DMS114 treated with DMSO at 0.1 percent for 48 hours (cell line): ENCODE data around the gene SIVA1.
A peak's percentile ranks its signal among the peaks of the same experiment; 100 is the strongest.
"Not testable (repeated sequence)": the region's sequence is repeated elsewhere in the genome, so short reads cannot be mapped to it uniquely, and the experiment has no call there.

Experiments
- DNase-seq: peaks from one replicate; lab custom pipeline; 2025; ENCODE audit not compliant: unreplicated experiment; lab: John Stamatoyannopoulos, UW

The SIVA1 gene

GRCh38 chr14:104719343-104719742, 33.6 kb upstream of the SIVA1 start:
- no peak for DNase-seq

DNA sequence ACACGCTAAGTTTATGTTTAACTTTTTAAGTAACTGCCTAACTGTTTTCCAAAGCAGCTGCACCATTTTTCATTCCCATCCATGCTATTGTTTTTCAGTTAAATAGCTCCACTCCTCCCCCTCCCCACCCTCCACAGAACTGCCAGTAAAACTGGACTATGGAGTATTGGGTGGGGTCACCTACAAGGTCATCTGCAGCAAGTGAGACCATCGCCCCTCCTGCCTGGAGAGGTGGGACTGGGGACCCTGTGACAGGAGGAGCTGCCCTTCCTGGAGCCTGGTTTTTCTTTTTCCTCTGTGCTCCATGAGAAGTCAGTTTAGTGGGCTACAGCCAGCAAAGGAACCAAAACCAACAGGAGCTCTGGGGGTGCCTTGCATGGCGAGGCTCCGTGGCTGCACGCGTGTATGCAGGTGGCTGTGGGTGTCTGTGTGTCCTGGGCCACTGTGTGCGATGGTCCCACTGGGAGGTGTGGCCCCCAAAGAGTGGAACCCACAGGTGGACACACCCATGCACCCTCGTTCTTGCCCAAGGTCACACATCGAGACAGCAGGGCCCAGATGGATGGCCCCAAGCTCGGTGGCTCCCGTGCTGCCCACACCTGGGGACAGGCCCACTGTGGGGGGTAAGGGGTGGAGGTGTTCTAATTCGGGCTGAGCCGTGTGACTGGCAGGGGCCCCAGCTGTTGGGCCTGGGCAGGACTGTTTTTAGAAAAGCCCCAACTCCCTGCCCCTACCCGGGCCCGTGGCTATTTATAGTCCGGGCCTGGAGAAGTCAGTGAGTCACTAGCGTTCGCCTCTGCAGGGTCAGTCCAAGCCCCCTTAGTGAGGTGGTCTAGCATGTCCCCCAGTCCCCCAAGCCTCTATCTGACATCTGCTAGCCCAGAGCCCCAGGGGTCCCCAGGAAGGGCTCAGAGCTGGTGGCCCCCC, 31.2 kb upstream of the SIVA1 start:
- DNase-seq = no peak

DNA sequence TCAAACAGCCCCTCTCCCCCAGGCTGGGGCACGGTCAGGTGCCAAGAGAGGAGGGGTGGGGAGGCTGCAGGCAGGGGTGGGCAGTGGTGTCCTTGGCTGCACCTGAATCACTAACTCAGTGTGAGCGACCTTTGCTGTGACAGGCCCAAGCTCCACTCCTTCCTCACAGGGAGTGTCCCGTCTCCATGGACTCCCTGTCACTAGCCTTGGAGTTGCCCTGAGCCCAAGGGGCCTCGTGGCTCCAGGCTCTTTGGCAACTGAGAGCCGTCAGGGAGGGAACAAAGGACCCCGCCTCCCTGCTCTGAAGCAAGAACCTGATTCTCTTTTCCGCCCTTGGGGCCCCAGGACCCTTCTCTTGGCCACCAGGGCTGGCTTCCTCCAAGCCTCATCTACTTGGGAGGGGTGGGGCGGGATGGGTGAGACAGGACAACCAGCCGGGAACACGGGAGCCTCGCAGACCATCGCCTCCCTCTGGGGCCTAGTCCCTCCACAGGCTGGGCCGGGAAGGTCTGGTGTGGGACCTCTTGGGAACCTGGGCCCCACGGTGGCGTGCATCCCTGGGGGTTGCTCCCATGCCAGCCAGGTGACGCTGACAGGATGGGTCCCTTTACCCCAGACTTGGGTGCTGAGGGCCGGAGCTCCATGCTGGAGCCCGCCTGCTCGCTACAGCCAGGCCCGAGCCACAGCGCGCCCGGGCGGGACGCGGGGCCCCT, 29.9 kb upstream of the SIVA1 start:
- DNase-seq = no peak

- peak; percentile 3 for DNase-seq
Measured at GRCh38 chr14:104723651-104724406, 29.1 kb upstream of the SIVA1 start, which contains the start of gene ADSS1. ADSS1 (plus strand) TSS chr14:104724229; CDS start chr14:104724271, 42 bp downstream.

- no peak for DNase-seq
Measured at GRCh38 chr14:104724407-104724980, 28.5 kb upstream of the SIVA1 start.

GRCh38 chr14:104724981-104725771, 27.8 kb upstream of the SIVA1 start:
- DNase-seq = no peak

GRCh38 chr14:104725772-104726548, 27.0 kb upstream of the SIVA1 start:
- no peak for DNase-seq

DNA sequence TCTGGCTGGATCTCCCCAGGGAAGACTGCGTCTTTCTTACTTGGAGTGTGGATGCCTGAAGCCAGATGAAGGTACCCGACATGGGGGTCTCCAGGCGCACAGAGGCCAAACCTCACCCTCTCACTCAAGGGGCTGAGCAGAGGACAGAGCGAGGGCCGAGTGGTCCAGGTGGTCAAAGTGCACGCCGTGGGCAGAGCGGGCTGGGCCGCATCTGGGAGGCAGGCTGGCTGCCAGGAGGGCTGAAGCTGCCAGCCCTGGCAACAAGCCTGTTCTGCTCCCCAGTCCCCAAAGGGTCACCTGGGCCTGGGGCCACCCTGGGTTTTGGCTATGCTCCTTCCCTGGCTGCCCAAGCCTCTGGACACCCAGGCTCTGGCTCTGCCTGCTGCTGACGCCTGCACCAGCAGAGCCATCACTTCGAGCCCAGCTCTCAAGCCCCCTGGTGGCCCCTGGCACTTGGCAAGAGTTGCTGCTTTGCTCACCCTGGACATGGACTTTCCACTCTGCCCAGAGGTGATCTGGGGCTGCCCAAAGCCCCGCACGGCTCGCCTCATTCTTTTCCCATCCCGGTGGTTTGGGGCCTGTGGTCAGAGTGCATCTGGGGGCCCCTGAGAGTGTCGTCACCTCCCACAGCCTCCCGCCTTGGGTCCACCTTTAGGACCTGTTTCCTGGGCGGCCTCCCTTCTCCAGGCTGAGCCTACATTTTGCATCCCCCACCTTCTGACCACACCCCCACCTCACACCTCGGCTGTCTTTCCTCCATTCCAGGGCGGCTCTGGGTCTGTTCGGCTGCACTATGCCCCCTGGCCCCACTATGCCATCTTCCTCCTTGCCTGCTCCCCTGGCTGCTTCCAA, 26.1 kb upstream of the SIVA1 start:
- no peak for DNase-seq

GRCh38 chr14:104728631-104729030, 24.3 kb upstream of the SIVA1 start:
- no peak for DNase-seq

- DNase-seq = not testable (repeated sequence)
Measured at GRCh38 chr14:104729176-104729834, 23.6 kb upstream of the SIVA1 start.

GRCh38 chr14:104729835-104730181, 23.1 kb upstream of the SIVA1 start:
- no peak for DNase-seq

GRCh38 chr14:104730487-104730886, 22.5 kb upstream of the SIVA1 start:
- DNase-seq = no peak

DNA sequence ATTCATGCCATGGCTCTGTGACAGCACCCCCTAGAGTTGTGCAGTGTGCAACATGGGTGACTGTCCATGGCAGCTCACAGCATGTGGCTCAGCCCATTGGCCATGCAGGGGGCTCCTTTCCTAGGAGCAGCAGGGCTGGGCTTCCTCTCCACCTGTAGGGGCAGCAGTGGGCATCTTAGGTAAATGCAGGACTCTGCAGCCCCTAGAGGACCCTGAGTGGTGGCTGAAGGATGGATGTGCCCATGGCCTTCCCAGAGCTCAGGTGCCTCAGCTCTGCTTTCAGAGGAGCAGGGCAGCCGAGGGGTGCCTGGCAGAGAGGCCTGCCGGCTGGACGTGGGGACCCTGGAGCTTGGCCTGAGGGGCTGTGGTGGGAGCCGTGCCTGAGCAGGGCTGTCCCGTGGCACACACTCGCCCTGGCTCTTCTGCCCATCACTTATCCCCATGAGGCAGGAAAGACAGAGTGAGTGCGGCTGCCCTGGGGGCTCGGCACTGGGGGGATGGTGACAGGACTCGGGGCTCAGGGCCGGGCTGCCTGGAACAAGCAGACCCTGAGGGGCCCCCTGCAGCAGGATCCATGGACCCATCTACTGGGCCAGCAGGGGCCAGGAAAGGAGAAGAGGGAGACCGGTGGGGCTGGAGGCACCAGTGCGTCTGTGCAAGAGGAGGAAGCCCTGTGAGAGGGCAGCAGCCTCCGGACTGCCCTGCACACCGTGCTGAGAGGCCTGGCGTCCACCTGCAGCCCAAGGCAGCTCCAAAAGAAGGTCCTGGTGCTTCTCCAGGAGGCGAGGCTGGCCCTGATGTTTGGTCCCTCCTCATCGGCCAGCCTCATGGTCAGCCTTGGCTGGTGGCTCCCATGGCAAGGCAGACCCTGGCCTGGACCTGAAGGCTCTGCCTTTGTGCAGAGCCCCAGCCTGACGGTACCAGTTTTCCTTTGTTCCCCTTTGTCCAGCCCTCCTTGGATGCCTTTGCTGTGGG, 21.3 kb upstream of the SIVA1 start:
- DNase-seq = peak; percentile 11

- DNase-seq = no peak
Measured at GRCh38 chr14:104732355-104732804, 20.6 kb upstream of the SIVA1 start.

DNA sequence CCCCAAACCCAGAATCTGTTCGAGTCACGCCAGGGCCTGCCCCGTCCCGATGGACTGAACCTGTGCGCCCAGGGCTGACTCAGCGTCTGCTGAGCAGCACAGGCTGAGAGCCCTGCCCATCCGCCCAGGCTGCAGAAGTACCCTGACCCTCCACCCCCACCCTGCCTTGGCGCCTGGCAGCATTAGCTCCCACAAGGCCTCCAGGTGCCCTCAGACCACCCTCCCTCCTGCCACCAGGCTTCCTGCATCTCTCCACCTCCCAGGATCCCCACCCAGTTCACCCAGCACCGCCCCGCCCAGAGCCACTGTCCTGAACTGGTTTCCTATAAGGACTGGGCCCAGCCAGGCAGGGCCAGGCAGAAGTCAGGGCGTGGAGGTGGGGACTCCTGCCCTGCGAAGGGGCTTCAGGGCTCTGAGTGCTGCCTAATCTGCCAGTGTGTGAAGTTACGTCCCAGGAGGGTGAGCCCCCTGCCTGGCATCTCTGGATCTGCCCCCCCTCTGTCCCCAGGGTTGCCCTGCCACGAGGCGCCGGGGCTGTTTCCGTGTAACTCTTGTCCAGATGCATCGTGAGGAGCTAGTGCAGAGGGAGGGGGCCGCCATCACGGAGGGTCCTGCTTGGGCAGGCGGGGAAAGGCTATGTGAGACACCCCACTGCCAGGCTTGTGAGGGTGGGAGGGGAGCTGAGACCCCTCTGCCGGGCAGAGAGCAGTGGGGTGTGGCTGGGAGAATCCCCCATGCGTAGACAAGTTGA, 19.8 kb upstream of the SIVA1 start:
- no peak for DNase-seq

DNA sequence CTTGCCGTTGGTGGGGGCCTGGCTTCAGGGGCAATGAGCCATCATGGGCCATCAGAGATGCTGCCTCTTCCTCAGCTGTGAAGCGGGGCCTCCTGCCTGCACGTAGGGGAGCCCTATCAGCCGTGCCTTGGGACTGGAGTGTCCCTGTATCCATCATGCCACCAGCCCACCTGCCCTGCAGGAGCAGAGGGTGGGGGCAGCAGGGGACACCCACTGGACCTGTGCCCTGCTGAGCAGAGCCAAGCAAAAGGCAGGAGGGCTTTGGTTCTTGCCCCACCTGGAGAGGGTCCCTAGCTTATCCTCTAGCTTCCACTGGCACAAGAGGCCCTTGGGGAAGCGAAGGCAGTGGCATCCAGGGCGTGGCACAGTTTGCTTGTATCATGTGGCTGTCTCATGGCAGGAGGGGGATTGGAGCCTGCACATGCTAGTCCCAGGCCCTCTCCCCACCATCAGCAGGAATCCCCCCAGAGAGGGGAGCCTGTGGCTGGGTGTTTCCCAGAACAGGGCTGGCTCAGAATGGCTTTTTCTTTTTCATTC, 18.8 kb upstream of the SIVA1 start:
- no peak for DNase-seq
